Fibroblast of peridontal ligament (primary cell): ENCODE data around the gene PINLYP.
A peak's percentile ranks its signal among the peaks of the same experiment; 100 is the strongest.

Source experiments
- DNase-seq: peaks from one replicate; pipeline ENCODE4 v3.0.0-alpha.2; 2010; ENCODE audit errors: extremely low read depth

PINLYP gene

DNA sequence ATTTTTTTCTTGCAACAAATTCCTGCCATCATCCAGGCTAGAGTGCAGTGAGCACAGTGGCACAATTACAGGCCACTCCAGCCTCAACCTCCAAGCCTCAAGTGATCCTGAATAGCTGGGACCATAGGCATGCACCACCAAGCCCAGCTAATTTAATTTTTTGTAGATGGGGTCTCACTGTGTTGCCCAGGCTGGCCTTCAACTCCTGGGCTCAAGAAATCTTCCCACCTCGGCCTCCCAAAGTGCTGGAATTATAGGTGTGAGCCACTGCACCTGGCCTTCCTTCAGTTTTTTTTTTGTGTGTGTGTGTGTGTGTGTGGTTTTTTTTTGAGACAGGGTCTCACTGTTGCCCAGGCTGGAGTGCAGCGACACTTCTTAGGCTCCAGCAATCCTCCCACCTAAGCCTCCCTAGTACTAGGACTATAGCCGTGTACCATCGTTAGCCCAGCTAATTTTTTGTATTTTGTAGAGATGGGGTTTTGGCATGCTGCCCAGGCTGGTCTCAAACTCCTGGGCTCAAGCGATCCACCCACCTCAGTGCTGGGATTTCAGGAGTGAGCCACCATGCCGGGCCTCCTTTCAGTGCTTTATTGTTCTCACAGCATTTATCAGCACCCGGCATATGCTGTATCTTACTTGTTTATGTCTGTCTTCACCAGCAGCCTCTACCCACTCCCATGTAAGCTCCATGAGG is 30.4 kb downstream of the PINLYP start:
- no peak for DNase-seq

DNA sequence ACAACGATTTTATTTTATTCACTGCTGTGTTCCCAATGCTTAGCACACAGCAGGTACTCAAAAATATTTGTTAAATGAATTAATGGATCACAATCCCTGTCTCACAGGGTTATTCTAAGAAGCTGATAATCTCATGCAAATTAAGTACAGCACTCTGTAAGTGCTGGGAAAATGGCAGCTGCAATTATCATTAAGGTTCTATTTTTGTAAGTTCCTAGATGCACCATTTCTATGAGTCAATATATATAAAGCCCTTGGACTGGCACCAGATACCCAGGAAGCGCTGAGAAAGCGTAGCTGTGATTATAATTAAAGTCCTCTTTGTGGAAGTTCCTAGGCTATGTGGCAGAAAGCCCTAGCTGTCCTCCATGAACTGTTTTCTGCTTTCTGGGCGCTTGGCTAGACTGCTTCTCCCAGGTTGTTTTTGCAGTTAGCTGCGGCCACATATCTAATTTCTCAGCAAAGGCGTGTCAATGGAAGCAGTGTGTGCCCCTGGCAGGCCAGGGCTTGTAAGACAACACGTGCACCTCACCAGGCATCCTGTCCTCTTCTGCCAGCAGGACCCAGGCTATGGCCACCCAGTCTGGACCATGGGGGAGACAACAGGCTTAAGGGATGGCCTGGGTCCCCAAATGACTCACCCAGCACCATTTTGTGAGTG is 31.1 kb downstream of the PINLYP start:
- no peak for DNase-seq

DNA sequence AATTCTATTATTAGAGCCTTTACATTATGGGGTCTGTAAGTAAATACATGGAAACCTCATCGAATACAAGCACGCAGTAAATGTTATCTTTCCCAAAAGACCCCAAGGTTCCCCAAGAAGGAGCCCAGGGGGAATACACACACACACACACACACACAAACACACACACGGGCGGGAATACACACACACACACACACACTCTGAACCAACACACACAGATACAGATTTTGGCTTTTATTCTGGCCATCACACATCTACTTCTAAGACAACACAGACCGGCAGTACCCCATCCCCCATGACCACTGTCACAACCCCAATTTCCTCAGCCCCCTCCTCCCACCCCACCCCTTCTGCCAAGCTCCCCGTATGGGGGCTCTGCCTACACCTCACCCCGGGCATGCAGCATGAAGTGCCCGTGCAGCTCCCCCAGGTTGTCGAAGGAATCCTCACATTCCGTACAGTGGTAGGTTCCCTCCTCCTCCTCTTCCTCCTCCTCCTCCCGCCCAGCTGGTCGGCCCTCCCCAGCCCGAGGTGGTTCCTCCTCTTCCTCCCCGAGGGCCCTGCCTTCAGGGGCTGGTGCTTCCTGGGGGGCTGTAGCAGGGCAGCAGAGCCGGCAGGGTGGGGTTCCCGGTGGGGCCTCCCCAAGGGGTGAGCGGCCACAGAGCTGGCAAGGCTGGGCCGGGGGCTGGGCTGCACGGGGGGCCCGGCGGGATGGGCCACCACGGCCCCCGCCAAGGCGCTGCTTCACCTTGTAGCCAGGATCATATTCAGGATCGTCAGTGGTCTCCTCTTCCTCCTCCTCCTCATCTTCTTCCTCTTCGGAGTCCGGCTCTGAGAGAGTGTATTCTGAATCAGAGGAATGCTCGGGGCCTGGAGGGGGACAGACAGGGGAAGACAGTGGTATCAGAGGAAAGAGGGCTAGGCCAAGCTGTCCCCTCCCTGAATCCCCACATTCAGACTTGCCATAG is 31.9 kb downstream of the PINLYP start:
- no peak for DNase-seq

DNA sequence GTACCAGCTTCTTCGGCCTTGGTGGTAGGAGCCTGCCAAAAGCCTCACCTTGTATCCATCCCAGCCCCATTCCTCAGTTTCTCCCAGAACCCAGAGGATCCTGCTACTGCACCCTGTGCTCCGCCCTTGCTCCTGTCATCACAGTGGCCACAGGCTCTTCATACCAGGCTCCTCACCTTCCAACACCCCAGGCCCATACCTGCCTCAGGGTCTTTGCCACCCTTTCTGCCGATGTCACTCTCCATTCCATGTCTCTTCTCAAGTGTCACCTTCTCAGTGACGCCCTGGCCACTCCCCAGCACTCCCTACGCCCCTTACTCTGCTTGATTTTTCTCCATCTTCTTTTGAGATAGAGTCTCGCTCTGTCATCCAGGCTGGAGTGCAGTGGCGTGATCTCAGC is 34.3 kb downstream of the PINLYP start:
- DNase-seq = no peak

DNA sequence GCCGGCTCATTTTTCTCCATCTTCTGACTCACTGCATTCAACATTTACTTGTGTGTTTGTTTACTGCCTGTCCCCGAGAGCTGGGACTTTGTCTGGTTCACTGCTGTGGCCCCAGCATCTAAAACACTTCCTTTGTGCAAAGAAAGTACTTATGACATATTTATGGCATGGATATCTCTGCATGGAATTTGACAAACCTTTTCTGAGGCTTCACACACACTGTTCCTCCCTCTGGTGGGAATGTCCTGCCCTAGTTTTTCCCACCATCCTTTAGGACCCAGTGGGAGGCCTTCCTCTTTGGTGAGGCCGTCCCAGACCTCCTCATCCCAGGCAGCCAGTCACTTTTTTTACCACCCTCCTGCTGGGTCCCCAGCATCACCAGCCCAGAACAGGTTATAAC is 34.9 kb downstream of the PINLYP start:
- DNase-seq = no peak

DNA sequence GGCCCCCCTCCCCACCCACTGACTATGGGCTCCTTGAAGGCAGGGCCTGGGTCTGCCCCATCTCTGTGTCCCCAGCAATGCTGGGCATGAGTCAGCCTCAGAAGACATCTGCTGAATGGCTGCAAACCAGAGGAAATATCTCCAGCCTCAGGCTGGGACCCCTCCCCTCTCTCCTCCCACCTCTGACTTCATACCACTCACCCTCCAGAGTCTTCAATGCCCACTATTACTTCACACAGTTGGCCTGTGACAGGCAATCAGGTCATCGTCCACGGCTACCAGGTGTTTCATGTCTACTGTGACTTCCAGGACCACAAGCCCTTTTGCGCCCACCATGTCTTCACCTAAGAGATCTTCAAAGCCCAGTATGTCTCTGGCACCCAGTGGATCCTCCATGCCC is 36.2 kb downstream of the PINLYP start, which contains the start of gene SRRM5:
SRRM5 (plus strand) TSS at position 301 of the 400 bp plus-strand sequence; CDS start at position 335, 34 bp downstream.
- DNase-seq = no peak

DNA sequence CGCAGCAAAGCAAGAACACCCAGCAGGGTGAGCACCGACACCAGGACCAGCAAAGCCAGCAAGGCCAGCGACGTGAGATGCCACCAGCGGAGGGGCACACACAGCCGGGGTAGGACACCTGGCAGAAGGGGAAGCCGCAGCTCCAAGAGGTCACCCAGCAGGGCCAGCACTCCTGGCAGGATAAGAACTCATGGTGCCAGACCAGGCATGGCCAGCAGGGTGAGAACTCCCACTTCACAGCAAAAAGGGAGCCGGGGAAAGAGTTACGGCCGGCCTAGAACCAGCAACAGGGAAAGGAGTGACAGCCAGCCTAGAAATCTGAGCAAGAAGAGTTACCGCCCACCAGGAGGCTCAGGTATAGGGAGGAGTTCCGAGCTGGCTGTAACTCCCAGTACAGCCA is 36.8 kb downstream of the PINLYP start:
- DNase-seq = no peak

DNA sequence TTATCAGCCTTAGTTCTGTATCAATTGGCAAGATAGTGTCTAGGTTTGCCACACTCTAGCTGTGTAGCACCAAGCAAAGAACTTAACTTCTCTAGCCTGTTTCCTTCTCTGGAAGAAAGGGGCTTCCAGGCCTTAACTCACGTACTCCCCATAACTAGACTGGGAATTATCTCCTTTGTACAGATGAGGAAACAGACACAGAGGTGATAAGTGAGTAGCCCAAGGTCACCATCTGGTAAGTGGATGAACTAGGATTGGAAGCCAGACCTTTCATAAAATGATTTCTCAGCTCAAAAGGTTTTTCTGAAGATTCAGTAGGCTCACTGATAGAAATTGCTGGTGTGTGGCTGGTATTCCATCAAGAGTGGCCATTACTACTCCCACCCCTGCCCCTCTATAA is 40.7 kb downstream of the PINLYP start:
- DNase-seq = no peak

DNA sequence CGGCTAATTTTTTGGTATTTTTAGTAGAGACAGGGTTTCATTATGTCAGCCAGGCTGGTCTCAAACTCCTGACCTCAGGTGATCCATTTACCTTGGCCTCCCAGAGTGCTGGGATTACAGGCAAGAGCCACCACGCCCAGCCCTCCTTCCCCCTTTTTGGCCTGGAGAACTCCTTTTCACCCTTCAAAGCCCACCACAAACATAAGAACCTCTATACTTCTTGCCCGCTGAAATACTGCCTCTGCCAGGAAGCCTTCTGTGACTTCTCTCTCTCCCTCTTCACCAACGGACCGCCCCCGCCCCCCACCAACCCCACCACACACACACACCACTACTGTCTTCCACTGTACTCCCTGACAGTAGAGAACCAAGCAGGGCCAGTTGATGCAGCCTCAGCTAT is 41.4 kb downstream of the PINLYP start:
- no peak for DNase-seq

DNA sequence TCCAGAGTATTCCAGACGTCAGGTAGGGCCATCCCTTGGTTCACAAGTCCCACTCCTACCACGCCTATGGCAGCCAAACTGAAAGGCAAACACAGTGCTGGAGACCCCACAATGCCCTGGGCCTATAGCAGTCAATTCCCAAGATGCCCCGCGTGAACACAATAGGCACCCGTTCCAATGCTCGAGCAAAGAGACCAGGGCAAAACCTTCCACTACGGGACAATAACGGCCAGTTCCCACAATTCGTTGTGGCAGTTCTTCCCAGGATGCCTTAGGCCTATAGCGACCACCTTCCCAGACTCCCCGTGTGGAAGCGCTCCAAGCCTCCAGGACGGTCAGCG is 43.3 kb downstream of the PINLYP start:
- peak; percentile 36 for DNase-seq

DNA sequence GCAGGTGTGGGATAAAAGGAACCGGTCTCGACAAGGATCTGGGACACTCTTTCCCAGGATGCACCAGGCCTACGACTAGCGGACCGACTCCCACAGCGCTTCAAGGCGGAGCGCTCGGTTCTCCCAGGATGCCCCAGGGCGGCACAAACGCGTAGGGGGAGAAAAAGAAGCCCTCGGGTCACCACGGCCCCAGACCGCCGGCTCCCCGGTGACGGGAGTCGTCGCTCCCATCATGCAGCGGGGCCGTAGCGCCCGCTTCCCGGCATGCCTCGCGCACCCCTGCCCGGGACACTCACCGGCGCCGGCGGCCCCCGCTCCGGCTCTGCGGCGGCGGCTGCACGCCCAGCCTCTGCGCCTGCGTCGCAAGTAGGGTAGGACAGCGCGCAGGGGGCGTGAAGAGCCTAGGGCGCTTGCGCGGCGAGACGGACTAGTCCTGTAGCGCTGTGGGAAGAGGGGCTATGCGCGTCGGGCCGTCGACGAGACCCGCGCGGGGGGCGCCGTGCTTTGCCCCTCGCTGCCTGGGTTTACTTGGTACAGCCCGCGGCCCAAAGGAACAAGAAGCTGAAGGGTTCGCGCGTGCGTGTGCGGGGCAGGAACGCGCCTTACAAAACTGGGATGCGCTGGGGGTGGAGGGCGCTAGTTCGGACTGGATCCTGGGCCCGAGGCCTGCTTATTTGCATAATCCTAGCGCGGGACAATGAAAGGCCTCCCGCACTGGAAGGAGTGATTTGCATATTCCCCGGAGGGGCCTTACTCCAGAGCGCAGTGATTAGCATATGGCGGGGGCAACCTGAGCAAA is 43.9 kb downstream of the PINLYP start, which contains the start of gene ZNF428:
ZNF428 (minus strand) TSS at position 368 of the 799 bp plus-strand sequence. CDS start 5,325 bp downstream, outside the sequence.
- DNase-seq = peak; percentile 82

DNA sequence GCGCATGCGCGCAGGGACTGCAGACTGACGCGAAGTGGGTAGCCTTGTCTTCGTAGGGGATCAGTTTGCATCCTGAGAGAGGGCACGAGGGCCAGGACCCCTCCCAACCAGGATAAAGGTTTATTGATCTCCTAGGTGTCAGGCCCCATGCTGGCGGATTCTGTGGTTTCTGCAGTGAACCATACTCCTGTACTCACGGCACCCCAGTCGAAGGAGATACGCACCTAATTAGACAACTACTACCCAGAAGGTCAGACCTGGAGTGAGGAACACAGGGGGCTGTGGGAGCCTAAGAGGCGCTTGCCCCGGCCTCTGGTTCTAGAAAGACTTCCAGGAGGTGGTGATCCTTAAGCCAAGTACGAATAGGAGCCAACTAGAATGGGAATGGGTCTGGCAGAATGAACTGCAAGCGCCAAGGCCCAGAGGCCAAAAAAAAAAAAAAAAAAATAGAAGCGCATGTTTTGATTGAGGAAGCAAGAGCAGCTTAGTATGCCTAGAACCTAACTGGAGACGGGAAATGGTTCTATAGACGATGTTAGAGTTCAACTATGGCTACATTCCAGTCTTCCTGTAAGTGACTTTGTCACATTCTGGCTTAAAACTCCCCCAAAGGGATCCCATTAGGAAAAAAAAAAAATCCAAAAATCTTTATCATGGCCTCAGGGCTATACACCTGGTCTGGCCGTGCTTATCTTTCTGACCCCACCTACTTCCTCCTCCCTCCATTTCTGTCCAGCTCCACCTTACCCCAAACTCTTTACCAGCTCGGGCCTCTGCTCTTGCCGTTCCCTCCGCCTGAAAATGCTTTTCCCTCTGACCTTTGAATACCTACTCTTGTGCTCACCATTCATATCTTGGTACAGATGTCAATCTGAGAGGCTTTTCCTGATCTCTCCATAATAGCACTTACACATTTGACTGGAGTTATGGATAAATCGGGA is 44.7 kb downstream of the PINLYP start:
- DNase-seq = no peak

DNA sequence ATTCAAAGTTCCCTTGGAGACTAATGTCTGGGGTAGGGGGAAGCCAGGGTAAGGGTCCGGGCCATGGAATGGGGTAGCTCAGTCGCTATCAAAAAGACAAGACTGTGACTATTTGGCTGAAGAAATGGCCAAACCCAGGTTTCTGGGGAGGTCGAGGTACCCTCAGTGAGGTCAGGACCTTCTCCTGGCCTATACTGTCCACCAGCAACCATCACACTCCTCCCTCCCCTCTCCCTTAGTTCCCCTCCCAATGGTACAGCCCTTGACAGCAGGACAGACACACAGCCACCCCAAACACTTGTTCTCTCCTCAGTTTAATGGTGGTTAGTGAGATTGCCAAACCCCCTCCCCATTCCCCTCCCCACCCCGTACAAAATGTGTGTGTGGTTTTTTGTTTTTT is 46.5 kb downstream of the PINLYP start:
- no peak for DNase-seq

DNA sequence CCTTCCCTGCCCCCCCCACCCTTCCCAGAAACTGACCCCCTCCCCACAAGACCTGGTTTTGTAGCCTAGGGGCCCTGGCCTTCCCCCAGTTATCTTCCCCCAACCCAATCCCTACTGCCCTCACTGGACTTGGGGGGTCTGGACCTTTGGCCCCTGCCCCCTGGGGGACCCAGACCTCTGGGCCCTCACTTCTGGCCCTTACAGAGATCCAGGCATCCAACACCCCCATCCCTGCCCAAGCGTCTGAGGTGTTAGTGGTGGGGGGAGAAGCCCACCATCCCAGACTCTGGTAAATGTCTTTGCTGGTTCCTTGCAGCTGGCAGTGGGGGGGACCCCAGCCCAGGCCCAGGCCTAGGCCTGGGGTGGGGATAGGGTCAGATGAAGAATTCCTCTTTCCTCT is 47.4 kb downstream of the PINLYP start:
- no peak for DNase-seq

DNA sequence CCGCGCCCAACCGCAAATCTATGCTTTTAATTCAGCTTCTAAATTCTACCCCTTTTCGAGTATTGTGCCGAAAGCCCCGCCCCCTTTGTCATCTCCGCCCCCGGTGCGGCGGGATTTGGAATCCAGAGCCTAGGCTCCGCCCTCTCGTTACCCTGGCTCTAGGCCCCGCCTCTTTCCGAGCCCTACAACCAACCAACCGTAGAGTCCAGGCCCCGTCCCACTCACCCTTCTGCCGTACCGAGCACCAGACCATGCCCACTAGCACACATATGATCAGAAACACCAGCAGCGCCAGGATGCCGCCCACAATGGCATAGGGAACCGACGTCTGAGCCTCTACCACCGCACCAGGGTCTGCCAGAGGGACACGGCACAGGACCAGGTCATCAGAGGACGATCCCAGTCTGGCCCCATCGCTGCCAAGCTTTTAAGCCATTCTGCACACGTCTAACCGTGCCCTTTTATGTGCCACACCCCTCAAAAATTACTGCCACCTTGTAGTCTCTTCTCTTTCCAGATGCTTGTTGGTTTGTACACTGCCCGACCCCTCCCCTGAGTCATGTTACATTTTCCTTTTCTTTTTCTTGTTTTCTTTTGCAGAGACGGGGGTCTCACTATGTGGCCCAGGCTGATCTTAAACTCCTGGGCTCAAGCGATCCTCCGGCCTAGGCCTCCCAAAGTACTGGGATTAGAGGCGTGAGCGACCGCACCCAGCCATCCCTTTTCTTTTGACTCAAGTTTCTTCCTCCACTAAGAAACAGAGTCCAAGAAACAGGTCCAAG is 48.5 kb downstream of the PINLYP start:
- DNase-seq = no peak

DNA sequence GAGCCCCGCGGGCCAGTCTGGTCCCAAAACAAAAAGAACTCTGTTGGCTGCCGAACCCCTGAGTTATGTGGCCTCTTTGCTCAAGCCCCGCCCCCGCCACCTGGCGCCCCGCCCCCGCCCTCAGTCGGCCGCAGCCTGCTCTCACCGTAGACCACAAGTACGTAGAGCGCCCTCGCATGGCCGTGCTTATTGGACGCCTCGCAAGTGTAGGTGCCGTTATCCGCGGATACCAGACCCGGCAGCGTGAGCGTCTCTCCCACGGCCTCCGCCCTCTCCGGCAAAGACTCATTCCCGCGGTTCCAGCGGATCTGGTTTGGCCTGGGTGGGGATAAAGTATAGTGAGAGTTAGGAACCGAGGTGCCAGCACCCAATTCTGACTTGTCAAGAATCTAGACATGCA is 49.3 kb downstream of the PINLYP start:
- DNase-seq = no peak

DNA sequence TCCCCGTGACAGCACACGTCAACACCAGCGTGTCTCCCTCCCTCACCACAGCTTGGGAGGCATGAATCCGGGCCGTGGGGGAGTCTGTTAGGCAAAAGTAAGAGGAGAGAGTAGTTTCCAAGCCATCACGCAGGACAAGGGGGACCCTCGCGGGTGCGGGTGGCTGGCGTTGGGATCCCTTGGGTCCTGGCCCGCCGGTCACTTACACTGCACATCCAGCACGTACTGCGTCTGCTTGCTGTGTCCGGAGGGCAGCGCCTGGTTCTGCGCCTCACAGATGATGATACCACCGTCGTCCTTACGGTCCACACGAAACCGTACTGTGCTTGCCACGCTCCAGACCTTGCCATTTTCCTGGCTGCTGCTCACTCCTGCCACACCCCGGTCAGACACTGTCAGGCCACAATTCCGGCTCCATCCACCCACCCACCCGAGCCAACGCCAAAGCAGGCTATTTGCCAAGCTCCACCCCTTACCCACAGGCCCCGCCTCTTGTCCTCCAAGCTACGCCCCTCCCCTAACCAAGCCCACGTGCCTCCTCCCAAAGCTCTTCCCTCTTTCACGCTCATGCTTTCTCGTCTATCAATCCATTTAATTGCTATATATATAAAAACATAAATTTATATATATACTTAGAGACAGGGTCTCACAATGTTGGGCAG is 50.4 kb downstream of the PINLYP start:
- no peak for DNase-seq

DNA sequence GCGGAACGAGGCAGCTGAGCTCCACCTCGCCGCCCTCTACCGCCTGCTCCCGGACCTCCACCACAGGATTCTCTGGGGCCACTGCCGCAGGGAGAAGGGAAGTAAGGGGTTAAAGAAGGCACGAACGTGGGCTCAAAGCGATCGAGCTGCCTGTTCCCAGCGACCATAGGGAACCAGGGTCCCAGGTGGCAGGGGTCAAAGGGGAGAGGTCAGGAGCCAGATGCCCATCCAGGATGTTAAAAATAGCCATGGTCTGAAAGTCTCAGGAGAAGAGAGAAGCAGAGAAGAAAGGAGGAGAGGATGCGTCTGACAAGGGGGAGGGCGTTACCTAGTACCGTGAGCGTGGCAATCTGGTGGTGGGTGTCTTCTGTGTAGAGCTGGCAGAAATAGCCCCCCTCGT is 51.2 kb downstream of the PINLYP start:
- DNase-seq = no peak
